NB4 (cell line): ENCODE data around the gene BIVM.

Source experiments
- DNase-seq: peaks from one replicate; pipeline ENCODE4 v3.0.0; 2010; ENCODE audit warnings: low read depth
- H3K4me3 ChIP-seq: one replicate; pipeline ENCODE4 v1.5.1; 2011; ENCODE audit warnings: mild to moderate bottlenecking, low read depth, low read length, moderate library complexity
- CTCF ChIP-seq: IDR thresholded peaks from one replicate; pipeline ENCODE4 v1.5.1; 2012; ENCODE audit warnings: low read depth, low read length
- MAX ChIP-seq: IDR thresholded peaks from 2 replicates; pipeline ENCODE4 v1.6.1; 2011; ENCODE audit warnings: low read depth, low read length
- MYC ChIP-seq: IDR thresholded peaks from 2 replicates; pipeline ENCODE4 v1.6.1; 2011; ENCODE audit warnings: low read depth, low read length
- POLR2A ChIP-seq: IDR thresholded peaks from 2 replicates; pipeline ENCODE4 v1.6.1; 2011; ENCODE audit warnings: mild to moderate bottlenecking; ENCODE audit not compliant: insufficient read length; ENCODE audit errors: extremely low read depth

The BIVM gene

DNA sequence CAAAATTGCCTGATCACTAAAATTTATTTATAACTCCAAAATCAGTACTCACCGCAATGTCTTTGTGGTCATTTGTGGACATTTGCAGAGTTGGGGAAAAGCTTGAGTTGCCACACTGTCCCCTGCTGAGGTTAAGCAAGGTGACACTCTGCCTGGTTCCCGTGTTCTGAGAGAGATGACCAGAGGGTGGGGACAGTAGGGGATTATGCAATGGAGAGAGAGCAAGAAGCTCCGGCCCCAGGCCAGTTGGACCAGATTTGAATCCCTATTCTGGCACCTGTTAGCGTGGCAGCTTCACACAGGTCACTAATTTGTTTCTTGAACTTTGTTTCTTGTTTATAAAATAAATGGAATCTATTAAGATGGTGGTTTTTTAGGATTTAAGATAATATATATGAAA, 64.7 kb downstream of the BIVM start:
- TF ChIP-seq CTCF (no peak), MAX (no peak), MYC (no peak), POLR2A (no peak)
- DNase-seq = no peak
- no peak overlapping the region for H3K4me3 ChIP-seq

DNA sequence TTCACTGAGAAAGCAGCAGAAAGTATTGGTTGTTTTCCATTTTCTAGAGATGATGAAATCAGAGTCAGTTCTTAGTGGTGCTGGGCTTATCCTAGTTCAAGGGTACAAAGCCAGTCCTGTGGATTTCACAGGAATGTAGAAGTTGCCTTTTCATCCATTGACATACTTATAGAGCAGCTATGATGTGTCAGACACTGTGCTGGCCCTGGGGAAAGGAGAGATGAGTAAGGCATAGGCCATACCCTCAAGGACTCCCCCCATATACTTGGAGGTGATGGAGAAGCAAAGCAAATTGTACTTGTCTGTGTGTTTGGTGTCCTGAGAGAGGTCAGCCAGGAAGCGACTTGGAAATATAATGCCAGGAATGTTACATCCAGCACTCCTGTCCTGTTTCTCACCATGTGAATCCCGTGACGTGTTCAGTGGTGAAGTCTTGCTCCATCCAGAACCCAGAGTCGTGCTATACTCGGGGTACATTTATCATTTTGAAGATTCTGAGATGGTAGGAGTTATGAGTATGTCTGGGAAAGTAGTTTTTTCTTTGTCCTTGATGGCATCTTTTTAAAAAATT, 69.5 kb downstream of the BIVM start:
- TF ChIP-seq CTCF (no peak), MAX (no peak), MYC (no peak), POLR2A (no peak)
- DNase-seq = no peak
- no peak overlapping the region for H3K4me3 ChIP-seq

GRCh38 chr13:102869948-102870676, 71.2 kb downstream of the BIVM start:
- H3K4me3 ChIP-seq = no peak overlapping the region
- no peak for TF ChIP-seq CTCF
- no peak for TF ChIP-seq MAX
- TF ChIP-seq MYC = no peak
- no peak for TF ChIP-seq POLR2A
- DNase-seq = peak; percentile 72

DNA sequence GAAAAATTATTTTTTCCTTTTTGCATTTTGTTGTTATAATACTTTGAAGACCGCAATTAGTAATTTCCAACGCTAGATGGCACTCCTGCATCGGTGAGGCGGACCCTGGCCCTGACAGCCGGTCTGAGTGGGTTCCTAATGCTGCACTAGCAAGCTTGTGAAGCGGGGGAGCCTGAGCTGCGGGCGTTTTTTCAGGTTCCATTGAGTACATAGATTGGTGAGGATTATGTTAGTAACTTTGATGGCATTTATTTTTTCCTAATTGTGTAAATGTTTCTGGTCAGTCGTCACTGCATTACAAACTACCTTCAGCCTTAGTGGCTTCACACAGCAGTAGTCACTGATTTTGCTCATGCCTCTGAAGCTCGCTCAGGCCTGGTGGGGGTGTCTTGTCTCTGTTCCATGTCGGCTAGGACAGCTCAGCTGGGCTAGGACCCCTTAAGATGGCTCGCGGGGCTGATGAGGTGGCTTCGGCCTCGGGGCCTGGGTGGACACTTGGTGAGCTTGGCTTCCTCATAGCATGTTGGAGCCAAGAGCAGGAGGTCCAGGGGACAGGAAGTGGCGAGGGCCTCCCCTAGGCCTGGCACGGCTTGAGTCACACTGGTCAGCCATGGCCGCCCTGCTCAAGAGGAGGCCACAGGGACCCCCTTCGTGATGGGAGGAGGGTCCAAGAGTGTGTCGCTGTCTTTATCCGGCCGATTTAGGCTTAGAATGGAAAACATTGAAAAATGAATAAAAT, 71.9 kb downstream of the BIVM start:
- peak; percentile 73 for DNase-seq
- peak; percentile 71 for TF ChIP-seq CTCF
- no peak for TF ChIP-seq MAX
- no peak for TF ChIP-seq MYC
- TF ChIP-seq POLR2A = no peak
- H3K4me3 ChIP-seq = no peak overlapping the region

- TF ChIP-seq MAX (no peak), MYC (no peak), POLR2A (no peak)
- no peak for DNase-seq
- no peak overlapping the region for H3K4me3 ChIP-seq
Measured at GRCh38 chr13:102872131-102872530, 73.2 kb downstream of the BIVM start.

GRCh38 chr13:102872531-102872930, 73.6 kb downstream of the BIVM start:
- H3K4me3 ChIP-seq = no peak overlapping the region
- TF ChIP-seq POLR2A (no peak), CTCF (no peak), MYC (no peak), MAX (no peak)
- DNase-seq = no peak
